A172 (cell line): ENCODE measurements around the gene L3MBTL2. TPM values are rescaled to one million over a fixed set of nuclear protein-coding genes. Genes with fewer than 3 reads are reported as not detected.
"Not testable (repeated sequence)": the region's sequence is repeated elsewhere in the genome, so short reads cannot be mapped to it uniquely, and the experiment has no call there.

Experiments used
- DNase-seq: peaks from one replicate; pipeline ENCODE4 v3.0.0-alpha.2; 2015; ENCODE audit warnings: low spot score
- total RNA-seq: library from RNA; depleted of rRNA; stranded (reverse); fragments of >200 nt; shearing (Covaris generic); gene quantifications from 2 replicates; pipeline ENCODE4 v1.2.3, GENCODE V29; 2014

The L3MBTL2 gene
- total RNA-seq, 1 experiment from 2014 or later = 26.4 TPM

- DNase-seq = no peak
These were observed 35.4 kb downstream of the L3MBTL2 start, which contains the start of gene CHADL for GRCh38 chr22:41240377-41241132. CHADL (minus strand) TSS chr22:41240931; CDS start chr22:41240881, 50 bp downstream.

- no peak for DNase-seq
These were observed 36.1 kb downstream of the L3MBTL2 start for GRCh38 chr22:41241133-41241676.

- peak; percentile 9 for DNase-seq
These were observed 37.4 kb downstream of the L3MBTL2 start for GRCh38 chr22:41242396-41243117.

GRCh38 chr22:41243361-41243760 is 38.2 kb downstream of the L3MBTL2 start:
- DNase-seq = no peak

- no peak for DNase-seq
These were observed 40.9 kb downstream of the L3MBTL2 start for GRCh38 chr22:41245917-41246499.

GRCh38 chr22:41247703-41248102 is 42.6 kb downstream of the L3MBTL2 start:
- DNase-seq = no peak

GRCh38 chr22:41248314-41248713 is 43.2 kb downstream of the L3MBTL2 start:
- no peak for DNase-seq

- no peak for DNase-seq
These were observed 43.6 kb downstream of the L3MBTL2 start for GRCh38 chr22:41248758-41249157.

- no peak for DNase-seq
These were observed 44.3 kb downstream of the L3MBTL2 start for GRCh38 chr22:41249442-41249841.

- DNase-seq = no peak
These were observed 45.0 kb downstream of the L3MBTL2 start for GRCh38 chr22:41250127-41250526.

- no peak for DNase-seq
These were observed 47.3 kb downstream of the L3MBTL2 start for GRCh38 chr22:41252365-41252764.

- DNase-seq = no peak
These were observed 49.1 kb downstream of the L3MBTL2 start for GRCh38 chr22:41254230-41254629.

- peak; percentile 68 for DNase-seq
These were observed 51.4 kb downstream of the L3MBTL2 start for GRCh38 chr22:41256254-41257253.

- DNase-seq = no peak
These were observed 52.6 kb downstream of the L3MBTL2 start for GRCh38 chr22:41257696-41258095.

- not testable (repeated sequence) for DNase-seq
These were observed 54.6 kb downstream of the L3MBTL2 start for GRCh38 chr22:41259756-41260155.

- DNase-seq = no peak
These were observed 55.8 kb downstream of the L3MBTL2 start for GRCh38 chr22:41260871-41261270.

GRCh38 chr22:41261541-41262249 is 56.6 kb downstream of the L3MBTL2 start:
- DNase-seq = no peak

GRCh38 chr22:41262250-41262765 is 57.2 kb downstream of the L3MBTL2 start:
- no peak for DNase-seq

GRCh38 chr22:41263704-41264103 is 58.6 kb downstream of the L3MBTL2 start:
- DNase-seq = no peak

GRCh38 chr22:41264408-41264941 is 59.4 kb downstream of the L3MBTL2 start:
- DNase-seq = no peak
